WI38 (cell line): ENCODE results near the gene RETREG1.

Experiments used
- H3K4me3 ChIP-seq: 2 replicates; pipeline ENCODE4 v1.5.1; 2011; ENCODE audit warnings: low read depth, mild to moderate bottlenecking, control low read depth, low read length
- TF ChIP-seq, protein P1 (sequence below): IDR thresholded peaks from 2 replicates; pipeline ENCODE4 v1.5.1; 2012; ENCODE audit warnings: low read depth, mild to moderate bottlenecking, control low read depth, low read length

RETREG1 gene

DNA sequence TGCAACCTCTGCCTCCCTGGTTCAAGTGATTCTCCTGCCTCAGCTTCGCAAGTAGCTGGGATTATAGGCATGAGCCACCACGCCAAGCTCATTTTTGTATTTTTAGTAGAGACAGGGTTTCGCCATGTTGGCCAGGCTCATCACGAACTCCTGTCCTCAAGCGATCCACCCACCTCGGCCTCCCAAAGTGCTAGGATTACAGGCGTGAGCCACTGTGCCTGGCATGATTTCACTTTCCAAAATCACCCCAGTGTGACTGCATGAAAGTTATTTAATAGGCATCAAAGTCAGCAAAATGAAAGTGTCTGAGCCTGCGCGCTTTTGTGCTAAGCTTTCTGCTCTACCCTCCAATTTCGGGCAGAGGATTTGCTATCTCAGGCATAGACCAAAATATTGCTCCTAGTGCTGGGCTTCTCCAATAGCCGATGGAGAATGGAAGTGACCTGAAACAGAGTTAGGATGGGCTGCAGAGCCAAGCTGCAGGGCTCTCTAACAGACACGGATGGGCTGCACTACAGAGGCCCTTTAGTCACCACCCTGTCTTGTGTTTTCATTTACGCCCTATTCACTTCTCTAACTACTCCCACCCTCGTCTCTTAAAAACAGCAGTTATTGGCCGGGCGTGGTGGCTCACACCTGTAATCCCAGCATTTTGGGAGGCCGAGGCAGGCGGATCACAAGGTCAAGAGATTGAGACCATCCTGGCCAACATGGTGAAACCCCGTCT lies 44.3 kb downstream of the RETREG1 start:
- H3K4me3 ChIP-seq, result no peak overlapping the region
- TF ChIP-seq, protein P1, sequence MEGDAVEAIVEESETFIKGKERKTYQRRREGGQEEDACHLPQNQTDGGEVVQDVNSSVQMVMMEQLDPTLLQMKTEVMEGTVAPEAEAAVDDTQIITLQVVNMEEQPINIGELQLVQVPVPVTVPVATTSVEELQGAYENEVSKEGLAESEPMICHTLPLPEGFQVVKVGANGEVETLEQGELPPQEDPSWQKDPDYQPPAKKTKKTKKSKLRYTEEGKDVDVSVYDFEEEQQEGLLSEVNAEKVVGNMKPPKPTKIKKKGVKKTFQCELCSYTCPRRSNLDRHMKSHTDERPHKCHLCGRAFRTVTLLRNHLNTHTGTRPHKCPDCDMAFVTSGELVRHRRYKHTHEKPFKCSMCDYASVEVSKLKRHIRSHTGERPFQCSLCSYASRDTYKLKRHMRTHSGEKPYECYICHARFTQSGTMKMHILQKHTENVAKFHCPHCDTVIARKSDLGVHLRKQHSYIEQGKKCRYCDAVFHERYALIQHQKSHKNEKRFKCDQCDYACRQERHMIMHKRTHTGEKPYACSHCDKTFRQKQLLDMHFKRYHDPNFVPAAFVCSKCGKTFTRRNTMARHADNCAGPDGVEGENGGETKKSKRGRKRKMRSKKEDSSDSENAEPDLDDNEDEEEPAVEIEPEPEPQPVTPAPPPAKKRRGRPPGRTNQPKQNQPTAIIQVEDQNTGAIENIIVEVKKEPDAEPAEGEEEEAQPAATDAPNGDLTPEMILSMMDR, result no peak

DNA sequence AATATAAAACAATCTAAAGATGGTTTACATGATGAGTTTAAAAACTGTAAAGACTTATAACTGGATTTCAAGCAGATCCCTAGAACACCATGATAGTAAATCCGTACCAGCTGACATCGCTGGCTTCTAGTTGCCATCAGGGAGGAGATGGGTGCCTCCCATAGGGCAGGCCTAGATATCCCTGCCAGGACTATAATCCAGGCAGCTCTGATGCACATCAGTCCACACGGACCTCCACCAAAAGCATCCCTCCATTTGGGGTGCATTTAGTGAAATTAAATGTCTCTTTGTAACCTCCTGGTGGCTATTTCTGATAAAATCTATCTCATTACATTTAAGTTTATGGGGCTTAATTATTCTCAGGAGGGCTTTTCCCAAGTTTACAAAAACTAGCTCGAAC lies 45.8 kb downstream of the RETREG1 start:
- TF ChIP-seq, protein P1, result no peak
- H3K4me3 ChIP-seq, result no peak overlapping the region

DNA sequence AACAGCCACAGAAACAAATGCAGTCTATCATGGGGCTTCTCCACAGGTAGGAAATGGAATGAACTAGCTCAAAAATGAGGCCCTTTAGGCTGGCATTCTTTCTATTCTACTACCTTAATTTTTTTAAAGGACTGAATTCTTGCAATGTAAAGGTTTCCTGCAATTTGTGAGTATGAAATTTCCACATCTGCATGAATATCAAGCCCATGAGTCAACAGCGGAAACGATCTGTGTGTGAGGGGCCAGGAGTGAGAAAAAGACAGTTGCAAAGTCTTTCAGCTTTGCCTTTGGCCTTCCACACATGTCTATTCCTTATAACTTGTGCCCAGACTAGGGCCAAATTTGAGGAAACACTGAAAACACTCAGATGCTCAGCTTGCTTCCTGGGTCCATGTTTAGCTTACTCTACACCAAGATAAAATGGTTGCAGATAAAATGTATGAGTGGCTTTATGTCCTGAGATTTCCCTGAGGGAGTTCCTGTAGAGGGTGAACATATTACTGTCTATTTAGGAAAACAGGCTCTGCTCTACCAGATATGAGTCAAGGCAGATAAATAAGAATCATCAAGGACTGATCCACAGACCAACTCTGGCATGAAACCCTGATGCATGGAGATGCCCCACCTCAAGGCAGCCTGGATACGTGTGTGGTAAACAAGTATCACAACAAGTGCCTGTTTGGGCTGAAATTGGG lies 46.5 kb downstream of the RETREG1 start:
- TF ChIP-seq, protein P1, result no peak
- no peak overlapping the region for H3K4me3 ChIP-seq

DNA sequence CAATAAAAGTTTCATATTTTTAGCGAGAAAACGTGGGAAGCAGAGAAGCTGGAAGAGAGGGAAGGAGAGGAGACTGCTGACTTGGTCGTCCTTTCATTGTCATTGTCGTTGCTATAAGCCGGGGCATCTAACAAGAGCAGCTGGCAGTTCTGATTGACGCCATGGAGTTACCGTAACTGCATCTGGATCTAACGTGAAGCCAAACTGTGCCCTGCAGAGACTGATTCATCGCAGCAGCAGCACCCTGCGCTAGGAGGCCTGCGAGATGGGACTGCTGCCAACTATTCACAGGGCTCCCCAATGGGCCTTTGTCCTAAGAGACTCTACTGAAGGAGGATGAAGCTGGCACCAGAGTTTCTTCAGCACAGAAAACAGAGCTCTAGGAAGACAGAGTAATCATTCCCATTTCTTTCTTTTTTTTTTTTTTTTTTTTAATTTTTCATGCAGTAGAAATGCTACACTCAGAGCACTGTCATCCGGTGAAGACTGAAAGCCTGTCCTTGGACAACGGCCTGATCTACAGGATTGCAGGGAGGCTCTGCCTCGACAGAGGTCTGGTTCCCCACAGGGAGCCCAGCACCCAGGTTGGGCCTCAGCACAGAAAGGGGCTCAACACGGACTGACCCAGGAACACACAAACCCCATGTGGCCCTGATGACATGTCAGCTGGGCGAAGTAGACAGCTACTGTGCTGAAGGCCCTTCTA lies 47.8 kb downstream of the RETREG1 start:
- TF ChIP-seq, protein P1, result no peak
- H3K4me3 ChIP-seq, result no peak overlapping the region

DNA sequence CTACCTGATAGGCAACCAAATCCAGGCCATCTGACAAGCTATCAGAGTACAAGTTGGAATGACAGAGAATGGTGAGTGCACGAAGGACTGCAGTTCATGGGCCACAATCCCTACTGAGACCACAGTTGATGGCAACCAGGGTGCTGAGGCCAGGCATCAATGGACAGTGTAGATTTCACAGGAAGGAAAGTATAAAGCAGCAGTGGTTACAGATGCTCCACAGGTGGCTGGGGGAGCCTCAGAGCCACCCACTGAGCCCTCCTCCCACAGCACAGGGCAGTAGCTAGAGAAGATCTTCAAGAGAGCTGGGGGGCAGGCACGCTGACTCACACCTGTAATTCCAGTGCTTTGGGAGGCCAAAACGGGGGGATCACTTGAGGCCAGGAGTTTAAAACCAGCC lies 49.4 kb downstream of the RETREG1 start:
- TF ChIP-seq, protein P1, result no peak
- H3K4me3 ChIP-seq, result no peak overlapping the region

DNA sequence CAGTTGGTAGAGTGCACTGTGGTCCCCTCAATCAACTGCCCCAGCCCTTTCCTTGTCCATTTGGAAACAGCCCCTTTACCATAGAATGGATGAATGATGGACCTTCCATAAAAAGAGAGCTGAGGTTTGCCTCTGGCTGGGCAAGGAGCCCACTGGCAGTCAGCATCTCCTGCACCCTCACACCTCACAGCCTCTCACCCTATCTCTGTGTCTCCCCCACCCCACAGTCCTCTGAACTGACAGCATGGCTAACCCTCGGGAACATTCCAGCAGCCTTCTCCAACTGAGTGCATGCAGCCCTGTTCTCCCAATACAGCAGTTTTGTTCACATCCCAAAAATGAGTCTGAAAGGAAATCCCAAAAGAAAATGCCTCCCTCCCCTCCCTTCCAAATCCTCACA lies 51.7 kb downstream of the RETREG1 start:
- no peak overlapping the region for H3K4me3 ChIP-seq
- TF ChIP-seq, protein P1, result no peak

DNA sequence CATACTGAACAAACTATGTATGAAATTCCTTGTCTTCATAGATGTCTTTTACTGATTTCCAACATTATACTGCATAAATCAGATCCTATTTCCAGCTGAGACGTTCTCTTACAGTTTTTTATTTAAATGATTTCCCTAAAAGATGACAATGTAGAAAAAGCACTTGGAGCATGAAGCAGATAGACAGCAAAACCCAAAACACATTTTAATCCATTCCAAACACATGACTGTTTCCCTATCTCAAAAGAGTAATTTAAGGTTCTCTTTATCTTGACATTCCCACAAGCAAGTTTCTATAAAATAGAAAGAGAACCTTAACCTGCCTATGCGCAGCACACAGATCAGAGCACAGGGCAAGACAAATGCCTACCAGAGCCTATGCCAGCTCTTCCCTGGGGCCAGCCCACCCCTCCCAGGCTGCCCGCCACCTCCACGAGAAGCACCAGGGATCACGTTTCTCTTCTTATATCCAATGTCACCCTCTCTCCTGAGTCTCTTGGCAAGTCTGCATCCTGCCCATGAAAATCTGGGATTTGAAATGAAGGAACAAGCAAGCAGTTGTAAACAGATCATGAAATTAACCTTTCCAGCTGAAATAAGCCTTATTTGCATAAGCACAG lies 52.4 kb downstream of the RETREG1 start:
- TF ChIP-seq, protein P1, result no peak

More for the DNA sequence above, 52.4 kb downstream of the RETREG1 start:
- no peak overlapping the region for H3K4me3 ChIP-seq
